Endodermal cell (in vitro differentiated cells): Measurements from ENCODE around the gene CYSLTR2. TPM values are rescaled to one million over a fixed set of nuclear protein-coding genes. Genes with fewer than 3 reads are reported as not detected.

Experiments
- DNase-seq: peaks from one replicate; pipeline ENCODE4 v3.0.0-alpha.2; 2017
- H3K27ac ChIP-seq: 2 replicates; pipeline ENCODE4 v1.5.1; 2013; ENCODE audit warnings: mild to moderate bottlenecking, low read depth, low read length, moderate library complexity
- H3K27me3 ChIP-seq: 2 replicates; pipeline ENCODE4 v1.6.1; 2013; ENCODE audit warnings: mild to moderate bottlenecking, low read length, moderate library complexity; ENCODE audit not compliant: insufficient read depth, control insufficient read depth, poor library complexity, severe bottlenecking
- H3K36me3 ChIP-seq: 2 replicates; pipeline ENCODE4 v1.7.0; 2013; ENCODE audit warnings: mild to moderate bottlenecking, low read length, moderate library complexity; ENCODE audit not compliant: control insufficient read depth, insufficient read depth
- H3K4me1 ChIP-seq: one replicate; pipeline ENCODE4 v1.7.0; 2013; ENCODE audit warnings: low read length; ENCODE audit not compliant: control insufficient read depth, insufficient read depth
- H3K4me3 ChIP-seq: 2 replicates; pipeline ENCODE4 v1.5.1; 2013; ENCODE audit warnings: mild to moderate bottlenecking, low read length, moderate library complexity
- H3K9ac ChIP-seq: 2 replicates; pipeline ENCODE4 v1.6.1; 2013; ENCODE audit warnings: mild to moderate bottlenecking, low read length, moderate library complexity; ENCODE audit not compliant: poor library complexity, severe bottlenecking; ENCODE audit errors: extremely low read depth
- H3K9me3 ChIP-seq: 2 replicates; pipeline ENCODE4 v1.6.1; 2013; ENCODE audit warnings: mild to moderate bottlenecking, low read length, moderate library complexity; ENCODE audit not compliant: control insufficient read depth
- H3K27ac Mint-ChIP-seq: 2 replicates; pipeline ENCODE4 v1.8.0; 2020; ENCODE audit warnings: mixed read lengths
- H3K27me3 Mint-ChIP-seq: 2 replicates; pipeline ENCODE4 v1.8.0; 2021; ENCODE audit warnings: mild to moderate bottlenecking, mixed read lengths; ENCODE audit not compliant: insufficient read depth
- H3K36me3 Mint-ChIP-seq: 2 replicates; pipeline ENCODE4 v1.8.0; 2020; ENCODE audit warnings: low read depth, mixed read lengths
- H3K4me1 Mint-ChIP-seq: 2 replicates; pipeline ENCODE4 v1.8.0; 2020; ENCODE audit warnings: mixed read lengths
- H3K4me3 Mint-ChIP-seq: 2 replicates; pipeline ENCODE4 v1.8.0; 2020; ENCODE audit warnings: mild to moderate bottlenecking, moderate library complexity, mixed read lengths
- H3K9me3 Mint-ChIP-seq: 2 replicates; pipeline ENCODE4 v1.8.0; 2020; ENCODE audit warnings: mild to moderate bottlenecking, mixed read lengths
- WGBS, 2 experiments: methylation state at CpG; one replicate each; pipeline versions ENCODE4 v1.1.5 to v1.1.7; 2013; ENCODE audit warnings: missing lambda C conversion rate in 2 of 2, mixed read lengths in 1 of 2; ENCODE audit not compliant: insufficient coverage in 1 of 2, insufficient read length in 1 of 2; 5-methylcytosine and 5-hydroxymethylcytosine counted together
- total RNA-seq, 2 donors: library from RNA; stranded (reverse); fragmentation: NEBNext Ultra II Directional in 1 of 2; extraction: Animal tissue kit (Norgen Biotek cat#: 25700) in 1 of 2; gene quantifications; 2 replicates in 1 of 2; 3 replicates in 1 of 2; pipeline ENCODE4 v1.2.1, GENCODE V29; 2021
- TF ChIP-seq, protein P1 (sequence below): fragments of 200-600 bp; sonication (generic); conservative IDR thresholded peaks from 2 replicates; pipeline ENCODE4 v1.5.0; 2021; ENCODE audit warnings: antibody characterized with exemption, mild to moderate bottlenecking

CYSLTR2 gene
- total RNA-seq, 2 donors from 2014 or later = not detected

DNA sequence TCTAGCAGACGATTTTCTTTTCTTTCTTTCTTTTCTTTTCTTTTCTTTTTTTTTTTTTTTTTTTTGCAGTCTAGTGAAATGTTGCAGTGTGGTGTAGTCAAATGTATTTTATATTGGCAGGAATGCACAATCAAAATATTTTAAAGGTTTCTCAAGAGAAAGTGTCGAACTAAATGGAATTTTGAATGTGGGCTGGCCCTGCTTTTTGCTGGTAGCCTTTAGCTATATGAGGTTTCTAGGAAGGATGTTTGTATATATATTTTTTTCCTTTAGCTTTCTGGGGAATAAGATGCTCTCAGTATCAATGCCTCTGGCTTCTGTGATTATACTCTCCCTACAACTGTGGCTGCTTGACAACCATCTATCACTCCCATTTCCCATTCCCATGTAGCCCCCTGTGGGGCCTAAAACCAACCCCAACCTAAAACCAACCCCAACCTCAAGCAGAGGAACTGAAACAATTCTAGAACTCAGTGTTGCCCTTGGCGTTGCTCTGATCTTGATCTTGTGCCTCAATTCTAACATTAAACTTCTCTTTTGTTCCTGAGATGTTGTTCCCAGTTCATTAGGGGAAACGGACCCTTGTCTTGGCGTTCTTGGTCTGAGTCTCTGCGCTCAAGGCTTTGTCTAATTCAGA, 27.1 kb downstream of the CYSLTR2 start:
- peaks cover 4% of the 10 kb centered on the region for H3K27me3 Mint-ChIP-seq
- no peak for DNase-seq

DNA sequence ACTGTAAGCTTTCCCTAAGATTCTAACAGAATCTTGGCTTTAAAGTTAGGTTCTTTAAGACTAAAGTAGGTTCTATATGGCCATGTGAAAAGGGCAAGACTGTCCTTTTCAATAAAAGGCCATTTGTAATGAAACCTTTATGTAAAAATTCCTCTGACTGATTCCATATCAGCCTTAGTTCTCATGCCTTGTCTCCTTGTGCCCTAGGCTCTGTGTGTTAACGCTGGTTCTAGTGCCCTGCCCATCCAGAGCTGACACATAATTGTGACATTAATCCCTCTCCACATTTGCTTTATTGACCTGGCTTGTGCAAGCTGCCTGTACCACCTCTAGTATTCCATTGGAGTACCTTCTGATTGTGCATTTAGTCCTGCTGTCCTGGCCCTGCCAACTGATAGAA, 28.2 kb downstream of the CYSLTR2 start:
- H3K27ac ChIP-seq = no peak overlapping the region
- 94 to 100% methylated on average over 1 of the region's 1 CpG for WGBS, 2 experiments
- TF ChIP-seq, protein P1, sequence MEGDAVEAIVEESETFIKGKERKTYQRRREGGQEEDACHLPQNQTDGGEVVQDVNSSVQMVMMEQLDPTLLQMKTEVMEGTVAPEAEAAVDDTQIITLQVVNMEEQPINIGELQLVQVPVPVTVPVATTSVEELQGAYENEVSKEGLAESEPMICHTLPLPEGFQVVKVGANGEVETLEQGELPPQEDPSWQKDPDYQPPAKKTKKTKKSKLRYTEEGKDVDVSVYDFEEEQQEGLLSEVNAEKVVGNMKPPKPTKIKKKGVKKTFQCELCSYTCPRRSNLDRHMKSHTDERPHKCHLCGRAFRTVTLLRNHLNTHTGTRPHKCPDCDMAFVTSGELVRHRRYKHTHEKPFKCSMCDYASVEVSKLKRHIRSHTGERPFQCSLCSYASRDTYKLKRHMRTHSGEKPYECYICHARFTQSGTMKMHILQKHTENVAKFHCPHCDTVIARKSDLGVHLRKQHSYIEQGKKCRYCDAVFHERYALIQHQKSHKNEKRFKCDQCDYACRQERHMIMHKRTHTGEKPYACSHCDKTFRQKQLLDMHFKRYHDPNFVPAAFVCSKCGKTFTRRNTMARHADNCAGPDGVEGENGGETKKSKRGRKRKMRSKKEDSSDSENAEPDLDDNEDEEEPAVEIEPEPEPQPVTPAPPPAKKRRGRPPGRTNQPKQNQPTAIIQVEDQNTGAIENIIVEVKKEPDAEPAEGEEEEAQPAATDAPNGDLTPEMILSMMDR = no peak
- H3K4me3 ChIP-seq = no peak overlapping the region
- H3K36me3 Mint-ChIP-seq = no peaks in the 10 kb centered on the region
- peaks cover 7% of the 10 kb centered on the region for H3K4me1 Mint-ChIP-seq
- no peaks in the 10 kb centered on the region for H3K27me3 ChIP-seq
- H3K36me3 ChIP-seq = no peaks in the 10 kb centered on the region
- no peaks in the 10 kb centered on the region for H3K4me1 ChIP-seq
- H3K9me3 ChIP-seq = no peaks in the 10 kb centered on the region
- no peaks in the 10 kb centered on the region for H3K9me3 Mint-ChIP-seq
- DNase-seq = no peak
- no peak overlapping the region for H3K4me3 Mint-ChIP-seq
- H3K27me3 Mint-ChIP-seq = peaks cover 4% of the 10 kb centered on the region
- H3K9ac ChIP-seq = no peak overlapping the region
- no peak overlapping the region for H3K27ac Mint-ChIP-seq

More for the DNA sequence above, 27.1 kb downstream of the CYSLTR2 start:
- Mint-ChIP-seq H3K9me3 (no peaks in the 10 kb centered on the region), H3K27ac (no peak overlapping the region), H3K36me3 (no peaks in the 10 kb centered on the region), H3K4me3 (no peak overlapping the region), H3K4me1 (peaks cover 7% of the 10 kb centered on the region)
- H3K4me3 ChIP-seq = no peak overlapping the region
- no peaks in the 10 kb centered on the region for H3K36me3 ChIP-seq
- no peak overlapping the region for H3K27ac ChIP-seq
- no peaks in the 10 kb centered on the region for H3K4me1 ChIP-seq
- TF ChIP-seq, protein P1 = no peak
- 93 to 95% methylated on average over 5 of the region's 6 CpGs for WGBS, 2 experiments
- no peak overlapping the region for H3K9ac ChIP-seq
- no peaks in the 10 kb centered on the region for H3K27me3 ChIP-seq
- no peaks in the 10 kb centered on the region for H3K9me3 ChIP-seq

DNA sequence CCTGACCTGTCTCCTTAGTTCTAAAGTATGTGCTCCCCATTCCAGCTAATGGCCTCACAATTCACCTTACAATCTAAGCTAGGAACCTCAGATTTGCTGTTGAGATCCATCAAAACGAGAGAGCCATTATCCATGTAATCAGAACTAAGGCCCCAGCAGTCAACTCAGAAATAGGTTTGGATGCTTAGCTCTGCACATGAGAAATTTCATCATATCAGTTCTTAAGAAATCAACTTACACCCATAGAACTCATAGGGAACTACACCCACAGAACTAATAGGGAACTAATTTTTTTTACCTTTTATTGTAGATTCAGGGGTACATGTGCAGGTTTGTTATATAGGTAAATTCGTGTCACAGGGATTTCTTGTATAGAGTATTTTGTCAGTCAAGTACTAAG, 28.7 kb downstream of the CYSLTR2 start:
- no peak for DNase-seq
- Histone ChIP-seq H3K27ac (no peak overlapping the region), H3K36me3 (no peaks in the 10 kb centered on the region), H3K4me1 (no peaks in the 10 kb centered on the region), H3K9me3 (no peaks in the 10 kb centered on the region), H3K4me3 (no peak overlapping the region), H3K9ac (no peak overlapping the region), H3K27me3 (no peaks in the 10 kb centered on the region)
- WGBS, 2 experiments = 86 to 88% methylated on average over 1 of the region's 2 CpGs
- peaks cover 4% of the 10 kb centered on the region for H3K27me3 Mint-ChIP-seq
- no peak overlapping the region for H3K27ac Mint-ChIP-seq
- H3K4me3 Mint-ChIP-seq = no peak overlapping the region
- no peaks in the 10 kb centered on the region for H3K36me3 Mint-ChIP-seq
- H3K9me3 Mint-ChIP-seq = no peaks in the 10 kb centered on the region
- H3K4me1 Mint-ChIP-seq = peaks cover 7% of the 10 kb centered on the region
- TF ChIP-seq, protein P1 = no peak
